Neural progenitor cell (in vitro differentiated cells): Measurements from ENCODE around the gene OR56A4. TPM values are rescaled to one million over a fixed set of nuclear protein-coding genes. Genes with fewer than 3 reads are reported as not detected.

Experiments used
- DNase-seq: peaks from one replicate; pipeline ENCODE4 v3.0.0-alpha.2; 2016; ENCODE audit warnings: low spot score
- H2AFZ ChIP-seq: fragments of 200-600 bp; sonication (generic); replicated peaks from 2 replicates; pipeline ENCODE4 v1.6.1; 2016; ENCODE audit warnings: antibody characterized with exemption
- H3F3A ChIP-seq: fragments of 200-600 bp; sonication (generic); 2 replicates; pipeline ENCODE4 v1.6.1; 2016; ENCODE audit warnings: antibody characterized with exemption, low read depth
- H3K27ac ChIP-seq: fragments of 200-600 bp; sonication (generic); 2 replicates; pipeline ENCODE4 v1.5.1; 2016; ENCODE audit warnings: mild to moderate bottlenecking
- H3K27me3 ChIP-seq: fragments of 200-600 bp; sonication (generic); 2 replicates; pipeline ENCODE4 v1.6.1; 2016; ENCODE audit warnings: mild to moderate bottlenecking, moderate library complexity
- H3K36me3 ChIP-seq: fragments of 200-600 bp; sonication (generic); 2 replicates; pipeline ENCODE4 v1.5.1; 2016
- H3K4me1 ChIP-seq: fragments of 200-600 bp; sonication (generic); 2 replicates; pipeline ENCODE4 v1.6.1; 2016; ENCODE audit warnings: mixed run types
- H3K4me2 ChIP-seq: fragments of 200-600 bp; sonication (generic); 2 replicates; pipeline ENCODE4 v1.6.1; 2016
- H3K4me3 ChIP-seq: fragments of 200-600 bp; sonication (generic); 2 replicates; pipeline ENCODE4 v1.5.1; 2016
- H3K79me2 ChIP-seq: fragments of 200-600 bp; sonication (generic); 2 replicates; pipeline ENCODE4 v1.6.1; 2016; ENCODE audit warnings: low read depth
- H3K9ac ChIP-seq: fragments of 200-600 bp; sonication (generic); 2 replicates; pipeline ENCODE4 v1.6.1; 2016
- H3K9me3 ChIP-seq: fragments of 200-600 bp; sonication (generic); 2 replicates; pipeline ENCODE4 v1.5.1; 2016; ENCODE audit warnings: low read depth
- H4K20me1 ChIP-seq: fragments of 200-600 bp; sonication (generic); 2 replicates; pipeline ENCODE4 v1.6.1; 2016; ENCODE audit warnings: low read depth
- H3K27ac Mint-ChIP-seq: 3 replicates; pipeline ENCODE4 v1.8.0; 2021; ENCODE audit warnings: mixed read lengths
- H3K27me3 Mint-ChIP-seq: 2 replicates; pipeline ENCODE4 v1.8.0; 2022; ENCODE audit warnings: low read depth, mild to moderate bottlenecking, inconsistent platforms, moderate library complexity, mixed read lengths; ENCODE audit not compliant: insufficient read depth
- H3K36me3 Mint-ChIP-seq: 3 replicates; pipeline ENCODE4 v1.8.0; 2021; ENCODE audit warnings: mixed read lengths
- H3K4me1 Mint-ChIP-seq: 3 replicates; pipeline ENCODE4 v1.8.0; 2021; ENCODE audit warnings: mixed read lengths
- H3K4me3 Mint-ChIP-seq: 3 replicates; pipeline ENCODE4 v1.8.0; 2021; ENCODE audit warnings: mild to moderate bottlenecking, moderate library complexity, mixed read lengths
- H3K9me3 Mint-ChIP-seq: 3 replicates; pipeline ENCODE4 v1.8.0; 2020; ENCODE audit warnings: mixed read lengths
- EZH2 ChIP-seq: fragments of 200-600 bp; sonication (generic); IDR thresholded peaks from 2 replicates; pipeline ENCODE4 v1.6.1; 2017; ENCODE audit warnings: antibody characterized with exemption, mild to moderate bottlenecking, moderate library complexity
- EZH2phosphoT487 ChIP-seq: fragments of 200-600 bp; sonication (generic); IDR thresholded peaks from 2 replicates; pipeline ENCODE4 v1.6.1; 2017; ENCODE audit warnings: antibody characterized with exemption
- total RNA-seq: library from RNA; depleted of rRNA; stranded (reverse); fragments of >200 nt; gene quantifications from 2 replicates; pipeline ENCODE4 v1.2.3, GENCODE V29; 2015; ENCODE audit warnings: low replicate concordance
- TF ChIP-seq, protein P1 (sequence below): fragments of 200-600 bp; sonication (generic); IDR thresholded peaks from 2 replicates; pipeline ENCODE4 v1.5.1; 2017; ENCODE audit warnings: antibody characterized with exemption, mild to moderate bottlenecking

The OR56A4 gene
- total RNA-seq, 1 donor from 2014 or later = 0.30 TPM

DNA sequence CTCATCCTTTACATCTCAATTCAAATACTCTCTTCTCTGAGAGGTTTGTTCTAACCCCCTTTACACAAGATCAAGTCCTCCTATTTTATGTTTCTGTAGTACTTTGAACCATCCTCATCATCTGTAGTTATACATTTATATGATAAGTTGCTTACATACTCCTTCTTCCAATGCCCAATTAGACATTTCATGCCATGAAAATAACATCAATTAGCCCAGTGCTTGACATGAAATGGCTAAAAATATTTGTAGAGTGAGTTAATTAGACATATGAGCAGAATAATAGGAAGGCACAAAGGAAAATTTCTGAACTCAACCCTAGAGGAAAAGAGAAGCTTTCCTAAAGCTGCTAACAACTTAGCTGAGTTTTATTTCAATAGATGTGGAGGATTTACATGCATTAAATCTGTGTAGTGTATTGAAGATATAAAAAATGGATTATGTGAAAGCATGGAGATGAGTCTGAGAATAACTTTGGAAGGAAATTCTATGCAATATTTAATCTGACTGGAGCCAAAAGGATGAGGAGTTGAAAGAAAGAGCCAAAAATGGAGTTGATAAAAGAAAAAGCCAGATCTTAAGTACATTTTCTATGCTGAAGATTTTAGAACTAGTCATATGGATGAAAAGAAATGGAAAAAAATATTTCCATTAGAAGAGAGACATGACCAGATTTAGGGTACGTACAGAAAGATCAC lies 24.1 kb upstream of the OR56A4 start, which contains the start of gene OR56A1:
Gene OR56A1, minus strand, starts transcription at position 51 of the 698 bp plus-strand sequence. CDS start 3,066 bp downstream, outside the sequence.
- Histone ChIP-seq H3K9ac (no peak within 1 kb of the TSS), H4K20me1 (no peaks in the 10 kb centered on the region), H3K4me1 (no peaks in the 10 kb centered on the region), H3F3A (no peaks in the 10 kb centered on the region), H3K9me3 (no peaks in the 10 kb centered on the region), H3K27ac (no peak within 1 kb of the TSS), H3K4me3 (no peak within 1 kb of the TSS), H2AFZ (no peak within 1 kb of the TSS), H3K4me2 (no peak within 1 kb of the TSS), H3K36me3 (no peaks in the 10 kb centered on the region), H3K27me3 (no peaks in the 10 kb centered on the region), H3K79me2 (no peaks in the 10 kb centered on the region)
- Mint-ChIP-seq H3K9me3 (no peaks in the 10 kb centered on the region), H3K4me1 (no peaks in the 10 kb centered on the region), H3K27me3 (no peaks in the 10 kb centered on the region), H3K36me3 (no peaks in the 10 kb centered on the region), H3K4me3 (no peak within 1 kb of the TSS), H3K27ac (no peak within 1 kb of the TSS)
- TF ChIP-seq EZH2 (no peak), EZH2phosphoT487 (no peak)
- TF ChIP-seq, protein P1, sequence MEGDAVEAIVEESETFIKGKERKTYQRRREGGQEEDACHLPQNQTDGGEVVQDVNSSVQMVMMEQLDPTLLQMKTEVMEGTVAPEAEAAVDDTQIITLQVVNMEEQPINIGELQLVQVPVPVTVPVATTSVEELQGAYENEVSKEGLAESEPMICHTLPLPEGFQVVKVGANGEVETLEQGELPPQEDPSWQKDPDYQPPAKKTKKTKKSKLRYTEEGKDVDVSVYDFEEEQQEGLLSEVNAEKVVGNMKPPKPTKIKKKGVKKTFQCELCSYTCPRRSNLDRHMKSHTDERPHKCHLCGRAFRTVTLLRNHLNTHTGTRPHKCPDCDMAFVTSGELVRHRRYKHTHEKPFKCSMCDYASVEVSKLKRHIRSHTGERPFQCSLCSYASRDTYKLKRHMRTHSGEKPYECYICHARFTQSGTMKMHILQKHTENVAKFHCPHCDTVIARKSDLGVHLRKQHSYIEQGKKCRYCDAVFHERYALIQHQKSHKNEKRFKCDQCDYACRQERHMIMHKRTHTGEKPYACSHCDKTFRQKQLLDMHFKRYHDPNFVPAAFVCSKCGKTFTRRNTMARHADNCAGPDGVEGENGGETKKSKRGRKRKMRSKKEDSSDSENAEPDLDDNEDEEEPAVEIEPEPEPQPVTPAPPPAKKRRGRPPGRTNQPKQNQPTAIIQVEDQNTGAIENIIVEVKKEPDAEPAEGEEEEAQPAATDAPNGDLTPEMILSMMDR = no peak
- no peak for DNase-seq

DNA sequence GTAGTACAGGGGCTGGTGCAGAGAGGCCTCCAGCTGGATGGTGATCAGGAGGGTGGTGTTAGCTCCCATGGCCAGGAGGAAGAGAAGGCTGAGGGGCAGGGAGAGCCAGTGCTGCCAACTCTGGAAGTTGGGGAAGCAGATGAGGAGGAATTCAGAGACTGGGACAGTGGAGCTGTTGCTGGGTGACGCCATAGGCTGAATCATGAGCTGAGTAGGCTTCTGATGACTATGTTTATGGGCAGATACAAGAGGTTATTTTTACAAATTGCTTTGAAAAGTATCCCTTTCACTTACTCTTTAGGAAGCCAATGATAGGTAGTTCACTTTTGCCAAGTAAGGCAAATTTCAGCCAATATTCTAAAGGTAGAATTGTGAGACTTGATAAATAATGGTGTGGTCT lies 20.8 kb upstream of the OR56A4 start:
- no peaks in the 10 kb centered on the region for H3K9me3 Mint-ChIP-seq
- no peak for DNase-seq
- Histone ChIP-seq H3K27ac (no peak overlapping the region), H3K9ac (no peak overlapping the region), H3K27me3 (no peaks in the 10 kb centered on the region), H3F3A (no peaks in the 10 kb centered on the region), H3K4me3 (no peak overlapping the region), H2AFZ (no peak overlapping the region), H3K4me2 (no peak overlapping the region), H3K36me3 (no peaks in the 10 kb centered on the region), H3K4me1 (no peaks in the 10 kb centered on the region), H3K79me2 (no peaks in the 10 kb centered on the region), H4K20me1 (no peaks in the 10 kb centered on the region), H3K9me3 (no peaks in the 10 kb centered on the region)
- no peak overlapping the region for H3K4me3 Mint-ChIP-seq
- no peak overlapping the region for H3K27ac Mint-ChIP-seq
- H3K27me3 Mint-ChIP-seq = peaks cover 3% of the 10 kb centered on the region
- TF ChIP-seq, protein P1 = no peak
- TF ChIP-seq EZH2phosphoT487 = no peak
- H3K36me3 Mint-ChIP-seq = no peaks in the 10 kb centered on the region
- H3K4me1 Mint-ChIP-seq = no peaks in the 10 kb centered on the region

DNA sequence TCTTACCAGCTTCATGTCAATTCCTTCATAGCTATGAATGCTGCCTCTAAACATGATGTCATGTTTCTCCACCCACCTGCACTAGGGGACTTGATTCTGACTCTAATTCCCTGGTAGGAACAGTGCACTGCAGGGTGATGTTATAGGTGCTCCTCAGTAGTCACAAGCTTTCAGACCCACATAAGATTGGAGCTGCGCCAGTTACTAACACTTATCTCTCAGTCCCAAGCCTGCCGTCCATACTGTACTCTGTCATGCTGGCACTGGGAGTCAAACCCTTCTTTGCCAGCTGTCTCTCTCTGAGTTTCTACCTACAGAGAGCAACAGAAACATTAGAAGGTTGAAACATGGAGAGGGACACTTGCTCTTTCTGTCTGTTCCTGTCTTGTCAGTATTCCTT lies 18.3 kb upstream of the OR56A4 start:
- Histone ChIP-seq H3K9ac (no peak overlapping the region), H3K36me3 (no peaks in the 10 kb centered on the region), H3K27ac (no peak overlapping the region), H3K27me3 (no peaks in the 10 kb centered on the region), H2AFZ (no peak overlapping the region), H3K9me3 (no peaks in the 10 kb centered on the region), H3K4me3 (no peak overlapping the region), H3K4me2 (no peak overlapping the region), H3K79me2 (no peaks in the 10 kb centered on the region), H3K4me1 (no peaks in the 10 kb centered on the region), H3F3A (no peaks in the 10 kb centered on the region), H4K20me1 (no peaks in the 10 kb centered on the region)
- H3K27me3 Mint-ChIP-seq = peaks cover 3% of the 10 kb centered on the region
- no peak overlapping the region for H3K4me3 Mint-ChIP-seq
- no peak for DNase-seq
- H3K4me1 Mint-ChIP-seq = no peaks in the 10 kb centered on the region
- H3K36me3 Mint-ChIP-seq = no peaks in the 10 kb centered on the region
- no peak overlapping the region for H3K27ac Mint-ChIP-seq
- no peak for TF ChIP-seq EZH2
- TF ChIP-seq, protein P1 = no peak
- TF ChIP-seq EZH2phosphoT487 = no peak
- H3K9me3 Mint-ChIP-seq = no peaks in the 10 kb centered on the region
